HG03457 (cell line): ENCODE measurements around the gene DDX52.
A peak's percentile ranks its signal among the peaks of the same experiment; 100 is the strongest.
"Not testable (repeated sequence)": the region's sequence is repeated elsewhere in the genome, so short reads cannot be mapped to it uniquely, and the experiment has no call there.

ENCODE experiments used
- ATAC-seq: cut with Tn5 transposase; IDR thresholded peaks from one replicate; pipeline ENCODE4 v1.9.1; 2021; ENCODE audit warnings: moderate number of reproducible peaks; ENCODE audit not compliant: unreplicated experiment

DDX52 gene, protein sequence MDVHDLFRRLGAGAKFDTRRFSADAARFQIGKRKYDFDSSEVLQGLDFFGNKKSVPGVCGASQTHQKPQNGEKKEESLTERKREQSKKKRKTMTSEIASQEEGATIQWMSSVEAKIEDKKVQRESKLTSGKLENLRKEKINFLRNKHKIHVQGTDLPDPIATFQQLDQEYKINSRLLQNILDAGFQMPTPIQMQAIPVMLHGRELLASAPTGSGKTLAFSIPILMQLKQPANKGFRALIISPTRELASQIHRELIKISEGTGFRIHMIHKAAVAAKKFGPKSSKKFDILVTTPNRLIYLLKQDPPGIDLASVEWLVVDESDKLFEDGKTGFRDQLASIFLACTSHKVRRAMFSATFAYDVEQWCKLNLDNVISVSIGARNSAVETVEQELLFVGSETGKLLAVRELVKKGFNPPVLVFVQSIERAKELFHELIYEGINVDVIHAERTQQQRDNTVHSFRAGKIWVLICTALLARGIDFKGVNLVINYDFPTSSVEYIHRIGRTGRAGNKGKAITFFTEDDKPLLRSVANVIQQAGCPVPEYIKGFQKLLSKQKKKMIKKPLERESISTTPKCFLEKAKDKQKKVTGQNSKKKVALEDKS

DNA sequence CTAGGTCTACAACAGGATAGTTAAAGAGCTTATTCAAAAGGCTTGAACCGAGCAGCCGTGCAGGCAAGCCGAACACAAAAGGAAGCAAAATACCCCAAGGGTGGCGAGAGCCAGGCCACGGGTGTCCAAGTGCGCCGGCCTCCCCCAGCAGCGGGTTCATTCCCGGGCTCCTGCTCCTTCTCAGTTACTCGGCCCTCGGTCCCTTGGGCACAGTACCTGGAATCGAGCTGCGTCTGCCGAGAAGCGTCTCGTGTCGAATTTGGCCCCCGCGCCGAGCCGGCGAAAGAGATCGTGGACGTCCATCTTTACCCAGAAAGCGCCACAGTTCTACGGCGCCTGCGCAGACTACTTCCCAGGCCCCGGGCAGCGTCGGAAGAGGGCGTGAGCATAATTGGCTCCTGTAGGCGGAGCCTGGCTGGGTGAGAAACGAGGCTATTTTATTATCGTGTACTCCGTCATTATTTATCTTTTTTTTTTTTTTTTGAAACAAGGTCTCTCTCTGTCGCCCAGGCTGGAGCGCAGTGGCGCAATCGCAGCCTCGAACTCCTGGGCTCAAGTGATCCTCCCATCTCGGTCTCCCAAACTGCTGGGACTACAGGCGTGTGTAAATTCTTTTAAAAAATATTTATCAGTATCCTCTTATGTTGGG, at the start of gene DDX52:
Gene DDX52, minus strand, starts transcription at position 329 of the 649 bp plus-strand sequence. Its CDS starts 26 bp downstream, at position 303.
- ATAC-seq = peak; percentile 70

DNA sequence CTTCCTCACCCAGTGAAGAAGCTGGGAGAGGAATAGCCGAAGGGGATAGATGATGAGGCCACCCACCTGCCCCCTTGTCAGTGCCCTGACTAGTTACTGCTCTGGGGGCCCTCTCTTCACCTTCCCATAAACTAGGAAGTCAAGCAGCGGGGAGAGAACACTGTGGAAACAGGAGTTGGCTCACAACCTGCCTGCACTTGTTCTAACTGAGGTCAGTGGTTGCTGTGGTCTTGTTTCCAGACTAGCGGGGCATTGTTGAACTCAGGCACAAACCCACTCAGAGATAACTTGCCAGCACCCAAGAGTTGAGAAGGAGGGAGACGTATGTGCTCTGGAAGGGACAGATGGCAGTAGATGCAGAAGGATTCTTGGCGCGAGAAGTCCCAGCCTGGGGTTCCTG, 48.6 kb upstream of the DDX52 start:
- ATAC-seq = no peak

- ATAC-seq = no peak
Measured at GRCh38 chr17:37689317-37689716, 46.1 kb upstream of the DDX52 start.

DNA sequence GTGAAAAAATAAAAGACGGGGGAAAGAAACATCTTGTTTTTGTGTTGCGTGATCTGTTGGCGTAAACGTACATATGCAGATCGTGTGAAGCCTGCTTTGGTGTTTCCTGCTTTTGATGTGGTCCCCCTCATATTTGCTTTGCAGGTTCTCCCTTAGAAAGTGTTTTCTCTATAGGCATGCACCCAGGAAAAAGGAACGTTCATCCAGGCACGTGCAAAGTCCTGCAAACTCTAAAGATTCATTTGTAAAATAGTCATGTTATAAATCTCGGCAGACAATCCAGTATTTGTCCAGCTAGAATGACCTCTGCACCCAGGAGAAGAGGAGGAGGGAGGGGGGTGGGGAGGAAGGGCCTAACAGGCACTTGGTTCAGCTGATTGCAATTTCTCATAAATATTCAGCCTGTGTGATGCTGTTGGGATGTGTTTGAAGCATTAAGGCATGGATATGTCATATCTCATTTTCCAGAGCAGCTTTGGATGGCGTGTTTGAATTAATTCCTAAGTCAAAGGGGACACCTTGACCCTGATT, 40.3 kb upstream of the DDX52 start:
- ATAC-seq = no peak

DNA sequence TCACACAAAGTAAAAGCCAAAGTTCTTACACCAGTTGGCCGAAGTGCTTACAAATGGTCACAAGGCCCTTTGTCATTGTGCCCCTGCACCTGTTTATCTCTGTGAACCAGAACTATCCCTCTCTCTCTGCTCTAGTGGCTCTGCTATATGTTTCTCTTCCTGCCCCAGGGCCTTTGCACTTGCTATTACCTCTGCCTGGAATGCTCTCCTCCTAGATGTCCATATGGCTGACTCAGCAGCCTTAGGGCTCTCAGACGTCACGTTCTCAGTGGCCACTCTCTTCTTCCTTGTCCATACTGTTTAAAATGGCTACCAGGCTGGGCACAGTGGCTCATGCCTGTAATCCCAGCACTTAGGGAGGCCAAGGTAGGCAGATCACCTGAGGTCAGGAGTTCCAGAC, 38.8 kb upstream of the DDX52 start:
- ATAC-seq = no peak

DNA sequence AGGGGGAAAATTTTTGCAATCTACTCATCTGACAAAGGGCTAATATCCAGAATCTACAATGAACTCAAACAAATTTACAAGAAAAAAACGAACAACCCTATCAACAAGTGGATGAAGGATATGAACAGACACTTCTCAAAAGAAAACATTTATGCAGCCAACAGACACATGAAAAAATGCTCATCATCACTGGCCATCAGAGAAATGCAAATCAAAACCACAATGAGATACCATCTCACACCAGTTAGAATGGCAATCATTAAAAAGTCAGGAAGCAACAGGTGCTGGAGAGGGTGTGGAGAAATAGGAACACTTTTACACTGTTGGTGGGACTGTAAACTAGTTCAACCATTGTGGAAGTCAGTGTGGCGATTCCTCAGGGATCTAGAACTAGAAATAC, 36.7 kb upstream of the DDX52 start:
- ATAC-seq = not testable (repeated sequence)

DNA sequence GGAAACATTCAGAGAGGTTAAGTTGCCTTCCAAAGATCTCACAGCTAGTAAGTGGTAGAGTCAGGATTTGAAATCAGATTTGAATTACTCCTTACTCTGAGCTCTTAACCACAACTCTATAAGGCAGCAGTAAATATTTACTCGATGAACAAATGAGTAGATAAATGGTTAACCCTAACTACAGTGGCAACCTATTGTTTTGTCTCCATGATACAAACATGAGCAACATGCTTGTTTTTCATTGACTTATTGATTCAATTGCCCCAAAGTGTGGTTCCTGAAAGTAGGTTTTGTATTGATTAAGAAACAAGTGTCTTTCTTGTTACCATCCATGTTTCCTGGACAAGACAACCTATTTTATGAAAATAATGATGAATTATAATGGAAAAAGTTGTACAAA, 34.8 kb upstream of the DDX52 start:
- no peak for ATAC-seq

- no peak for ATAC-seq
Measured at GRCh38 chr17:37677021-37677420, 33.8 kb upstream of the DDX52 start.

- no peak for ATAC-seq
Measured at GRCh38 chr17:37676115-37676925, 33.1 kb upstream of the DDX52 start.

DNA sequence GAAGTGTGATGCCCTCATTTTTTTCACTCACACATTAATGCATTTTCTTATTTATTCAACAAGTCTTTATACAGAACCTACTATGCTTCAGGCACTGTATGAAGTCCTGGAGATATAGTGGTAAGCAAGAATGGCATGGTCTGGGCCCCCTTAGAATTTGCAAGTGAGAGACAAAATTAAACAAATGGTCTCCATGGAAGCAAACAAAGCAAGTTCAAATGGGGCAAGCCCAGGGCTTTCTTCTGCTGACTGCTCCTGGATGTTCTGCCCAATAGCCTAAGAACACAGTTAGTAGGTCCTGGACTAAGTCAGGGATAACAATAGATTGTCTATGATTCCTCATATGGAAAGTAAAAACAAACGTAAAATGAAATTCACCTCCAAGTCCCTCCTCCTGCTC, 31.3 kb upstream of the DDX52 start:
- ATAC-seq = no peak

- ATAC-seq = no peak
Measured at GRCh38 chr17:37673386-37673785, 30.1 kb upstream of the DDX52 start.

- no peak for ATAC-seq
Measured at GRCh38 chr17:37672548-37673078, 29.4 kb upstream of the DDX52 start.

DNA sequence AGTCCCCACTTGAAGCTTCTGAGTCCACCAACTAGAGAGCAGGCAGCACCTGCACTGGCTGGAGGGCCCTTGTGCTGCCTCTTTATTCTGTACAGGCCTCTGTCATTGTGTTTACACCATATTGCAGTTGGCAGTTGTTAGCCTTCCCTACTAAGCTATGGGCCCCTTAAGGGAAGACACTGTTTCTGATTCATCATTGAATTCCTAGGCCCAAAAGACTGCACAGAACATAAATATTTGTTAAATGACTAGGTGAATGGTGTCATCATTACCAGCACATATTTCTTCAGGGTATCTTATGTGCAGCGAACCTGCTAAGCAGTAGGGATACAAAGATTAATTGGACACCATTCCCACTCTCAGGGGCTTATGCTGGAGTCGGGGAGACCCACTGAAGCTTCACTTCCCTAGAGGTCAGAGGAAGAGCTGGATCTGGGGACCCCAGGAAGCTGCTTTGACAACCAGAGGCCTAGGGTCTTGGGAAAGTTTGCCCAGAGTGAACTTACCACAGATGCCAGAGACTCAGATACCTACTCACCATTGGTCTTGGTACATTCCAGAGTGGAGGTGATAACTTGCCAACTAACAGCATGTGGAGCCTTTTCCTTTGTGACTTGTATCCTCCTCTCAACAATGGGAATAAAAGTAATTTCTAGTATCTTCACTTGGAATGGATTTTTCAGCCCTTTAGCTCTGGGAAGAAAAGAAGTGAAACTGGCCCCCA, 28.7 kb upstream of the DDX52 start:
- ATAC-seq = no peak

DNA sequence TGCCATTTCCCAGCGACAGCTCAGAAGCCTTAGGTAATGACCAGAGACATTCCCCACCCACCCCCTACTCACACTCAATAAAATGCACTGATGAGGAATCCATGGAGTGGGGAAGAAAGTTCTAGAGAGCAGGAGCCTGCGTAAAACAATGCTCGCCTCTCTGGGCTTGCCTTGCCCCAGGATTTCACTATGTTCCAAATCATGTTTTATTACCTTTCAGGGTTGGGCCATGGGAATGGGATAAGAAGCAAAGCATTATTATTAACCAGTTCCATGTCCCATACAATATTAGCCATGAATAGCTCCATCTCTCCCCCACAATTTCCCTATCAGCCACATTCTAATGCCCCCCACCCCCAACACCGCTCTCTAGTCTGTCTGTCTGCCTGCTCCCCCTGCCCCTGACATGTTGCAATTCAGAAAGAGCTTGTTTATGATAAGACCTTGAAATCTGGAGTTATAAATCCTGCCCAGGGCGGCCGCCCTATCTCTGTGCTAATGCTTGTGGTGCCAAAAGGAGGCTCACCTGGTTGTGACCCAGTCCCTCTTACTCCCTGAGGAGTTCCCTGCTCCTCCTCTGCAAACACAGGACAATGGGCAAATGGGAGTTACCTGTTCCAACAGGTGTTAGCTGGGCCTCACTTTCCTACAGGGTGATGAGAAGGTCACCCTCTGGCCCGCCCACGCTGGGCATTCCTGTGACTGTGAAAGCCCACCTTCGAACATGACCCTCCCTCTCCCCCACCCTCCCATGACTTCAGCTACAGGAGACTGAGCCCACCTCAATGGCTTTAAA, 28.0 kb upstream of the DDX52 start:
- no peak for ATAC-seq

DNA sequence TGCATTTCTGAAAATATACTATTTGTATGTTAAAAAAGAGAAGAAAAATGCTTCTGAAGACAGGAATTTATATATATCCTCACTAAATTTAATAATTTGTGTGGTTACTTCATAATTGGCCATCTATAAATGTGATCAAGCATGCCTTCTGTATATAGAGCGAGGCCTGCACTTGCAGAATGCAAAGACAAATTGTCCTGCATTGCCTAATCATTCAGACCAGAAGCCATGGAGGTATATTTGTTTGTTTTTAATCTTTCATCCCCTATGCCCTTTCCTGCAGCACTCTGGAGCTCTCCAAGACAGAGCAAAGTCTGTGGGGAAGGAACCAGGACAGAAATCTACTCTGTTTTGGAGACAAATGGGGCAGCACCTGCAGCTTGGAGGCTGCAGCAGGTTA, 23.8 kb upstream of the DDX52 start:
- ATAC-seq = no peak

DNA sequence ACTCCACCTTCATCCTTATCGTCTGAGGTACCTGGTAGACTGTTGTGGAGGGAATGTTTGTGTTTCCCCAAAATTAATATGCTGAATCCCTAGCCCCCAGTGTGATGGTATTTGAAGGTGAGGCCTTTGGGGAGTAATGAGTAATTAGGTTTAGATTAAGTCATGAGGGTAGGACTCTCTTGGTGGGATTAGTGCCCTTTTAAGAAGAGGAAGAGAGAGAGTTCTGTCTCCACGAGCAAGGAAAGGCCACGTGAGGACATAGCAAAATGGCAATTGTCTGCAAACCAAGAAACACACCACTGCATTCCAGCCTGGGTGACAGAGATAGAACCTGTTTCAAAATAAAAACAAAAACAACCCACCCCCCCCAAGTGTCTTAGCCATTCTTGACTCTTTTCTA, 21.0 kb upstream of the DDX52 start:
- ATAC-seq = no peak

DNA sequence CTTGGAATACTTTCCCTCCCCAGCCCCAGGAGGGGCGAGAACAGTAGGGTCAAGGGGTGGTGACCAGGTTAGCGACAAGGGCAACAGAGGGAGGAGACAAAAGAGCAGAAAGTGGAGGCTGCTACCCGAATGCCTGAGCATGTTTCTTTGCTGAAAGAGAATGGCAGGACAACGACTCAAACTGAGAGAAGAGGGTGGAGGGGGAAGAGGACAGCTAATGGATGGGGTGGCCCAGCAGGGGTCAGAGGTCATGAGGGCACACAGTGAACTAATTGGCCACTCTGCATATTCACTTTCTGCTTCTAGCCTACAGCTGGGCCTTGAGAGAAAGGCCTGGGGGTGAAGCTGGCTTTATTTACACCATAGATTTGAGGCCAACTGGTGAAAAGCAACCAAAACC, 19.1 kb upstream of the DDX52 start:
- no peak for ATAC-seq

GRCh38 chr17:37661400-37662014, 18.3 kb upstream of the DDX52 start:
- ATAC-seq = no peak

DNA sequence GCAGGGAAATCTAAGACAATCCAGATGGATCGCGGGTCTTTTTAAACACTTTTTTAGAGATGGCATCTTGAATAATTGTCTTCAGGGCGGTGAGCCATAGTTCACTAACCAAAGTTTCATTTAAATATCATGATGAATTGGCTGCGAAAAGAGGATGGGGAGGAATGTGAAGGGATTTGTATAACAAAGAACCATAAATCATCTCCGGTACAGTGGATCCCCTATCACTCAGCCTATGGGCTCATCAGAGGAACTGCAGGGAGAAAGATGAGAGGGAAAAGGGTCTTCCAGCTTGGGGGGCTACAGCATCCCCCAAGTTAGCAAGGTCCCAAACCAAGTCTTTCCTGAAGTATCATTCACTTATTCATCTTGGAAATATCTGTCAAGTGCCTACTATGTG, 16.7 kb upstream of the DDX52 start:
- no peak for ATAC-seq
